ENCODE measurements around the gene CHMP2A.

The CHMP2A gene

GRCh38 chr19:58516246-58516836 lies 38.6 kb downstream of the CHMP2A start:
- CTCF ChIA-PET = interaction anchor here (1.1 to 5.9 kb wide), 2 partner anchors 16 to 65 kb away, joined by 5 to 60 read pairs; no protein-coding TSS in a partner anchor
- DNase-seq (ENCODE audit: extremely low spot score) = no peak
- POLR2A ChIA-PET = no interaction called here
- TF ChIP-seq, protein P1, sequence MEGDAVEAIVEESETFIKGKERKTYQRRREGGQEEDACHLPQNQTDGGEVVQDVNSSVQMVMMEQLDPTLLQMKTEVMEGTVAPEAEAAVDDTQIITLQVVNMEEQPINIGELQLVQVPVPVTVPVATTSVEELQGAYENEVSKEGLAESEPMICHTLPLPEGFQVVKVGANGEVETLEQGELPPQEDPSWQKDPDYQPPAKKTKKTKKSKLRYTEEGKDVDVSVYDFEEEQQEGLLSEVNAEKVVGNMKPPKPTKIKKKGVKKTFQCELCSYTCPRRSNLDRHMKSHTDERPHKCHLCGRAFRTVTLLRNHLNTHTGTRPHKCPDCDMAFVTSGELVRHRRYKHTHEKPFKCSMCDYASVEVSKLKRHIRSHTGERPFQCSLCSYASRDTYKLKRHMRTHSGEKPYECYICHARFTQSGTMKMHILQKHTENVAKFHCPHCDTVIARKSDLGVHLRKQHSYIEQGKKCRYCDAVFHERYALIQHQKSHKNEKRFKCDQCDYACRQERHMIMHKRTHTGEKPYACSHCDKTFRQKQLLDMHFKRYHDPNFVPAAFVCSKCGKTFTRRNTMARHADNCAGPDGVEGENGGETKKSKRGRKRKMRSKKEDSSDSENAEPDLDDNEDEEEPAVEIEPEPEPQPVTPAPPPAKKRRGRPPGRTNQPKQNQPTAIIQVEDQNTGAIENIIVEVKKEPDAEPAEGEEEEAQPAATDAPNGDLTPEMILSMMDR (IDR thresholded peaks at IDR 0.05; ENCODE audit: control extremely low read depth, extremely low read depth, low read depth, missing control alignments) = no peak

DNA sequence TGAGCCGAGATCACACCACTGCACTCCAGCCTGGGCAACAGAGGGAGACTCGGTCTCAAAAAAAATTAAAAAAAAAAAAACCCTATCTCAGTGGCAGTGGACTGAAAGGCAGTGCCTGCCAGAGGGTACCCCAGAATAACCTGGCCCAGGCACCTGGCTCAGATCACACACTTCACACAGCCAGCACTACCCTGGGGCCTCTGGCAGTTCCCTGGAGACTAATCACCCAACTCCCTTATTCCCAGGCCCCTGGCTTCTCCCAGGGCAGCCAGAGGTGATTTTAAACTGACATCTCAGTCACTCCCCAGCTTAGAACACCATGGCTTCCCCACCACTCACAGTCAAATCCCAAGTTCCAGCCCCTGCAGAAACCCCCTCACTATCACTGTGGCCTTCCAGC lies 39.6 kb downstream of the CHMP2A start:
- POLR2A ChIA-PET = interaction anchor here (0.7 kb wide), 1 partner anchor 26 kb away, joined by 3 read pairs; no protein-coding TSS in a partner anchor

GRCh38 chr19:58514564-58515022 lies 40.3 kb downstream of the CHMP2A start:
- DNase-seq (ENCODE audit: extremely low spot score) = no peak
- ChIA-PET POLR2A (interaction anchor here (0.5 to 1.2 kb wide), 4 partner anchors 26 to 108 kb away, joined by 3 to 4 read pairs (median 4); no protein-coding TSS in a partner anchor), CTCF (interaction anchor here (0.6 to 2.5 kb wide), 32 partner anchors 8 to 176 kb away, joined by 3 to 39 read pairs (median 4); partner anchors contain the start of genes CHMP2A, TRIM28 and ZNF446)
- TF ChIP-seq, protein P1 (IDR thresholded peaks at IDR 0.05; ENCODE audit: control extremely low read depth, extremely low read depth, low read depth, missing control alignments) = no peak

More for the DNA sequence above, 39.6 kb downstream of the CHMP2A start:
- DNase-seq (ENCODE audit: extremely low spot score) = no peak
- TF ChIP-seq, protein P1 (IDR thresholded peaks at IDR 0.05; ENCODE audit: control extremely low read depth, extremely low read depth, low read depth, missing control alignments) = no peak
- CTCF ChIA-PET = interaction anchor here (0.8 kb wide), 1 partner anchor 65 kb away, joined by 4 read pairs; no protein-coding TSS in a partner anchor

DNA sequence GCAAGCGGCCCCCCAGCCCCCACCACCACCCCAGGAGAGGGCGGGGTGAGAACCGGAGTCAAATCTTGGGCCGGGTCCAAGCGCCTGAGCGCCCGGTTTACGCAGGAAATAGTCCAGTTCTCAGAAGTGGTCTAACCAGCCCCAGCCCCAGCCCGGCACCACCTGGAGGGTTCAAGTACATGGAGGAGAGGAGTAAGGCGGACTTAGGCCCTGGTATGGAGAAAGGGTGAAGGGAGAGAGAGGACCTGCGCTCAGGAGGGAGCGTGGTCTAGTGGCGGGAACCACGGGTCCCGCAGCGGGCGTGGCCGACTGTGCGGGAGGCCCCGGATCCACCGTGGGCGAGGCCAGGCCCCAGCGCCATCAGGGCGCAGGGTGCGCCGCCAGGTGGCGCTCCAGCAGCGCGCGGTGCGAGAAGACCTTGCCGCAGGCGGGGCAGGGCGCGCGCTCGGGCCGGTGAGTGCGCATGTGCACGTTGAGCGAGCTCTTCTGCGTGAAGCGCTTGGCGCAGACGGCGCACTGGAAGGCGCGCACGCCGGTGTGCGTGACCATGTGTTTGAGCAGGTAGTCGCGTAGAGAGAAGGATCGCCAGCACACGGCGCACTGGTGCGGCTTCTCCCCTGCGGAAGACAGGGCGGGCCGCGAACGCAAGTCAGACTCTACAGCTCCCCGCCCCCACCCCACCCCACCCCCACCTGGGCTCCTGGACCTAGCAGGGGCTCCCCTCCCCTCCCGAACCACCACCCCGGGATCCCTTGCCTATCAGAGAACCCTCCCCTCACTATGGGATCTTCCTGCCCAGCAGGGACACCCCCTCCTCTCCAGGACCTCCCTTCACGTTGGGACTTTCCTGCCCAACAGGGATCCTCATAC lies 41.0 kb downstream of the CHMP2A start:
- CTCF ChIA-PET = interaction anchor here (0.6 to 2.5 kb wide), 32 partner anchors 9 to 175 kb away, joined by 3 to 39 read pairs (median 4); partner anchors contain the start of genes CHMP2A, TRIM28 and ZNF446
- TF ChIP-seq, protein P1 (IDR thresholded peaks at IDR 0.05; ENCODE audit: control extremely low read depth, extremely low read depth, low read depth, missing control alignments) = peak; percentile 98
- peak; percentile 96 for DNase-seq (ENCODE audit: extremely low spot score)
- POLR2A ChIA-PET = interaction anchor here (0.5 to 1.2 kb wide), 5 partner anchors 14 to 107 kb away, joined by 3 to 4 read pairs (median 3); no protein-coding TSS in a partner anchor

- ChIA-PET POLR2A (interaction anchor here (0.6 to 1.0 kb wide), 3 partner anchors 13 to 46 kb away, joined by 3 to 4 read pairs (median 3); no protein-coding TSS in a partner anchor), CTCF (interaction anchor here (1.0 to 2.5 kb wide), 19 partner anchors 9 to 83 kb away, joined by 3 to 39 read pairs (median 5); partner anchors contain the start of genes CHMP2A and ZNF446)
- DNase-seq (ENCODE audit: extremely low spot score) = no peak
- TF ChIP-seq, protein P1 (IDR thresholded peaks at IDR 0.05; ENCODE audit: control extremely low read depth, extremely low read depth, low read depth, missing control alignments) = no peak
Measured at GRCh38 chr19:58513213-58513693, 41.7 kb downstream of the CHMP2A start.
